K562 (cell line): ENCODE data around the gene GABARAP. TPM values are rescaled to one million over a fixed set of nuclear protein-coding genes. Genes with fewer than 3 reads are reported as not detected.

Source experiments
- ATAC-seq: fragments of 200-7000 bp; cut with Tn5 transposase; 3 replicates; pipeline ENCODE4 v1.9.1; 2020; ENCODE audit warnings: moderate library complexity
- BruUV-seq: library from RNA; stranded (reverse); fragments of 400-500 nt; replicated peaks from 2 replicates; lab custom pipeline; 2021; lab: Mats Ljungman, UMichigan
- CTCF ChIA-PET: fragments of 300-600 bp; formaldehyde crosslinking; extraction: SDS; loops from one replicate; lab custom pipeline; 2021; ENCODE audit warnings: low intra/inter-chr PET ratio; lab: Yijun Ruan, JAX
- POLR2A ChIA-PET: fragments of 300-600, 350-650 bp; sonication (Branson Sonifier 250); formaldehyde crosslinking; extraction: SDS; loops from one replicate; lab custom pipeline; 2021; ENCODE audit warnings: antibody characterized with exemption, inconsistent platforms; lab: Yijun Ruan, JAX
- DNase-seq, 4 experiments: peaks; one replicate each; pipeline versions ENCODE4 v3.0.0 to v3.0.0-alpha.2; 2011 to 2018; ENCODE audit warnings: low spot score in 3 of 4, mixed read lengths in 3 of 4; ENCODE audit errors: extremely low read depth in 1 of 4
- FAIRE-seq: peaks from 2 replicates; lab custom pipeline; 2011; peaks lifted over from hg19 to GRCh38; lab: Jason Lieb, UNC
- H2AFZ ChIP-seq: 2 replicates; pipeline ENCODE4 v1.6.0; 2011; ENCODE audit warnings: low read depth, low read length, control low read depth, inconsistent platforms
- H3K27ac ChIP-seq: fragments of 200-600 bp; 3 replicates; pipeline ENCODE4 v1.8.0; 2011; ENCODE audit warnings: low read depth, mild to moderate bottlenecking, control low read depth, inconsistent platforms, low read length, moderate library complexity, mixed read lengths; ENCODE audit errors: extremely low read depth
- H3K27me3 ChIP-seq, 2 experiments: fragments of 300-600 bp in 1 of 2; 2 replicates in 1 of 2; 3 replicates in 1 of 2; pipeline versions ENCODE4 v1.6.0 to v1.8.0; 2011; ENCODE audit warnings: inconsistent platforms in 2 of 2, low read length in 2 of 2, mild to moderate bottlenecking in 1 of 2, mixed read lengths in 1 of 2, moderate library complexity in 1 of 2; ENCODE audit not compliant: control insufficient read depth in 2 of 2, insufficient read depth in 2 of 2
- H3K36me3 ChIP-seq: fragments of 300-600 bp; 3 replicates; pipeline ENCODE4 v1.8.0; 2011; ENCODE audit warnings: mild to moderate bottlenecking, low read length, inconsistent platforms; ENCODE audit not compliant: control insufficient read depth, insufficient read depth
- H3K4me1 ChIP-seq, 2 experiments: fragments of 200-600 bp in 1 of 2; replicated peaks in 1 of 2; 2 replicates in 1 of 2; 3 replicates in 1 of 2; pipeline versions ENCODE4 v1.5.1 to v1.8.0; 2011; ENCODE audit warnings: inconsistent platforms in 2 of 2, low read length in 2 of 2, mild to moderate bottlenecking in 1 of 2, mixed read lengths in 1 of 2, moderate library complexity in 1 of 2; ENCODE audit not compliant: control insufficient read depth in 2 of 2, insufficient read depth in 2 of 2
- H3K4me2 ChIP-seq: 2 replicates; pipeline ENCODE4 v1.6.1; 2011; ENCODE audit warnings: low read length, control low read depth, inconsistent platforms, mixed read lengths; ENCODE audit not compliant: insufficient read depth
- H3K4me3 ChIP-seq: fragments of 200-600 bp; sonication (generic), shearing (Covaris generic); 2 replicates; pipeline ENCODE4 v1.5.1; 2016; ENCODE audit warnings: control low read depth, inconsistent platforms
- H3K79me2 ChIP-seq: fragments of 200-600 bp; 3 replicates; pipeline ENCODE4 v1.8.0; 2011; ENCODE audit warnings: low read length, inconsistent platforms; ENCODE audit not compliant: control insufficient read depth, insufficient read depth
- H3K9ac ChIP-seq, 2 experiments: 2 replicates each; pipeline versions ENCODE4 v1.6.0 to v1.6.1; 2011; ENCODE audit warnings: low read depth in 2 of 2, low read length in 2 of 2, control low read depth in 1 of 2, inconsistent platforms in 1 of 2, mild to moderate bottlenecking in 1 of 2, mixed read lengths in 1 of 2; ENCODE audit not compliant: insufficient read depth in 1 of 2
- H3K9me1 ChIP-seq: one replicate; pipeline ENCODE4 v1.6.0; 2011; ENCODE audit warnings: inconsistent platforms, mild to moderate bottlenecking, low read length, moderate library complexity; ENCODE audit not compliant: control insufficient read depth, insufficient read depth
- H3K9me3 ChIP-seq: replicated peaks from 2 replicates; pipeline ENCODE4 v1.5.1; 2011; ENCODE audit warnings: low read depth, low read length, inconsistent platforms; ENCODE audit not compliant: control insufficient read depth, insufficient read depth
- H4K20me1 ChIP-seq: replicated peaks from 2 replicates; pipeline ENCODE4 v1.6.1; 2011; ENCODE audit warnings: low read length, inconsistent platforms, mixed read lengths; ENCODE audit not compliant: control insufficient read depth, insufficient read depth
- ATF4 ChIP-seq: fragments of 450-650 bp; formaldehyde crosslinking; IDR thresholded peaks from 2 replicates; pipeline ENCODE4 v1.4.0; 2022; ENCODE audit warnings: mild to moderate bottlenecking, moderate library complexity
- POLR2A ChIP-seq: fragments of 450-650 bp; conservative IDR thresholded peaks from 2 replicates; pipeline ENCODE4 v1.6.1; 2016
- POLR2G ChIP-seq: fragments of 200-400 bp; formaldehyde crosslinking; IDR thresholded peaks from 2 replicates; pipeline ENCODE4 v1.6.1; 2017; ENCODE audit warnings: low read depth, mild to moderate bottlenecking, antibody characterized with exemption, low read length, moderate library complexity
- RBFOX2 ChIP-seq: fragments of 200-400 bp; formaldehyde crosslinking; IDR thresholded peaks from 2 replicates; pipeline ENCODE4 v1.6.1; 2017; ENCODE audit warnings: low read depth, mild to moderate bottlenecking, low read length, moderate library complexity
- TAF15 ChIP-seq: fragments of 200-400 bp; formaldehyde crosslinking; IDR thresholded peaks from 2 replicates; pipeline ENCODE4 v1.6.1; 2017; ENCODE audit warnings: mild to moderate bottlenecking, low read depth, low read length, moderate library complexity
- WGBS: fragments of 100-300 bp; shearing (Covaris generic); methylation state at CpG from one replicate; pipeline ENCODE4 v1.1.6; 2016; ENCODE audit warnings: low coverage, mixed read lengths; ENCODE audit not compliant: insufficient coverage; ENCODE audit errors: missing lambda C conversion rate; 5-methylcytosine and 5-hydroxymethylcytosine counted together
- in situ Hi-C: fragments of 300-500 bp; cut with MboI; formaldehyde crosslinking; loops from 4 replicates; pipeline ENCODE4 v1.15.0; 2018; ENCODE audit warnings: inconsistent platforms, mixed read lengths
- intact Hi-C: fragments of 100-400 bp; cut with micrococcal nuclease; formaldehyde crosslinking; loops from 2 replicates; pipeline ENCODE4 v1.14.2; 2022
- polyA plus RNA-seq, 8 experiments: library from polyadenylated mRNA; depleted of rRNA in 4 of 8; stranded (reverse) in 5 of 8; unstranded in 3 of 8; fragments of >200 nt; fragmentation: Nextera tagmentation in 2 of 8; fragmentation: Illumina TruSeq in 1 of 8; extraction: Ambion mirVana in 2 of 8; extraction: Trizol in 1 of 8; gene quantifications; 2 replicates each; pipeline versions ENCODE4 v1.2.1 to v1.2.3, GENCODE V29; 2011 to 2014; ENCODE audit warnings: inconsistent platforms in 1 of 8, missing spikeins in 1 of 8
- total RNA-seq, 7 experiments: library from RNA; depleted of rRNA in 6 of 7; stranded (reverse); fragments of >200 nt in 6 of 7; fragmentation: Illumina TruSeq in 2 of 7; extraction: Trizol in 2 of 7; gene quantifications; 2 replicates each; pipeline versions ENCODE4 v1.2.1 to v1.2.3, GENCODE V29; 2011 to 2021; ENCODE audit warnings: low replicate concordance in 1 of 7

GABARAP gene
- total and polyA plus RNA-seq, 9 of the 15 experiments (the other 6 are each of a cell fraction or from before 2014, with no cell fraction given) = 47.5 to 373 (median 152) TPM

GRCh38 chr17:7224110-7224509, 18.1 kb downstream of the GABARAP start:
- no peaks in the 10 kb centered on the region for H3K27me3 ChIP-seq
- FAIRE-seq (no peak), ATAC-seq (no peak), DNase-seq (no peak)
- POLR2A ChIA-PET = interaction anchor here (7.7 kb wide), 1 partner anchor 11 kb away, joined by 73 read pairs; the partner anchor contains the start of gene DVL2
- TF ChIP-seq RBFOX2 (peak; percentile 37), POLR2G (peak; percentile 60; the same call in 1 of the 2 replicates), TAF15 (no peak), ATF4 (CRISPR knock-in tag) (no peak), POLR2A (peak; percentile 17; the same call in 1 of the 2 replicates)
- peaks cover 6% of the 10 kb centered on the region for H4K20me1 ChIP-seq
- WGBS = 77% methylated on average over 4 of the region's 10 CpGs
- H3K9me1 ChIP-seq = peaks cover 6% of the 10 kb centered on the region
- peaks cover 86% of the 10 kb centered on the region; the same call in 2 of the 3 replicates for H3K36me3 ChIP-seq
- H3K4me3 ChIP-seq = no peak overlapping the region
- in situ Hi-C loops (no loop called here), intact Hi-C loops (no loop called here)
- no TSS peak for BruUV-seq
- peaks cover 10 to 44% of the 10 kb centered on the region in 2 experiments; a peak in 4 of 5 replicates for H3K4me1 ChIP-seq
- no peak overlapping the region for H3K27ac ChIP-seq
- CTCF ChIA-PET = no interaction called here
- no peak overlapping the region for H3K4me2 ChIP-seq
- peaks cover 23% of the 10 kb centered on the region for H3K79me2 ChIP-seq
- no peaks in the 10 kb centered on the region for H3K9me3 ChIP-seq
- peak overlapping the region in 1 of 2 experiments; percentile 57; a peak in 2 of 4 replicates for H3K9ac ChIP-seq
- H2AFZ ChIP-seq = no peak overlapping the region
